Measurements from ENCODE around the gene KATNB1. TPM values are rescaled to one million over a fixed set of nuclear protein-coding genes. Genes with fewer than 3 reads are reported as not detected.

KATNB1 gene
- total RNA-seq, 2 experiments from 2014 or later, result 37.4 to 43.5 TPM

GRCh38 chr16:57759131-57759530, 23.6 kb downstream of the KATNB1 start:
- TF ChIP-seq EZH2phosphoT487 (IDR thresholded peaks at IDR 0.05; ENCODE audit: borderline replicate concordance, low read depth, low read length), result no peak
- TF ChIP-seq CTCF (conservative IDR thresholded peaks at IDR 0.05; ENCODE audit: low read length), result no peak
- Histone ChIP-seq H3K36me3 (ENCODE audit: insufficient read depth, low read length) (peaks cover 8% of the 10 kb centered on the region; the same call in 1 of the 2 replicates), H3K4me3 (ENCODE audit: low read depth, low read length, poor library complexity, severe bottlenecking) (no peak overlapping the region), H4K20me1 (ENCODE audit: insufficient read depth, low read length) (no peaks in the 10 kb centered on the region), H3K9me3 (ENCODE audit: low read length) (no peaks in the 10 kb centered on the region), H2AFZ (ENCODE audit: low read length) (no peak overlapping the region), H3K4me1 (ENCODE audit: insufficient read depth, low read length, poor library complexity, severe bottlenecking) (no peaks in the 10 kb centered on the region), H3K4me2 (ENCODE audit: low read length) (no peak overlapping the region), H3K79me2 (ENCODE audit: insufficient read depth, low read depth, low read length) (no peaks in the 10 kb centered on the region), H3K27ac (ENCODE audit: low read depth, low read length, poor library complexity, severe bottlenecking) (no peak overlapping the region), H3K9me2 (ENCODE audit: insufficient read depth, low read length) (no peaks in the 10 kb centered on the region)
- POLR2A ChIA-PET, result no interaction called here
- DNase-seq (ENCODE audit: low spot score), result no peak
- CTCF ChIA-PET (ENCODE audit: unreplicated experiment), result no interaction called here
- intact Hi-C loops (cut with micrococcal nuclease; ENCODE audit: unreplicated experiment), result loop anchor here (5.0 kb wide), 1 partner anchor 243 kb away; the partner anchor contains the start of genes USB1 and ZNF319
- no TSS peak for BruUV-seq (replicated peaks)

GRCh38 chr16:57759541-57760356, 24.2 kb downstream of the KATNB1 start:
- no peak overlapping the region for H3K4me3 ChIP-seq (ENCODE audit: low read depth, low read length, poor library complexity, severe bottlenecking)
- H3K27ac ChIP-seq (ENCODE audit: low read depth, low read length, poor library complexity, severe bottlenecking), result no peak overlapping the region
- BruUV-seq (replicated peaks), result no TSS peak
- H3K4me1 ChIP-seq (ENCODE audit: insufficient read depth, low read length, poor library complexity, severe bottlenecking), result no peaks in the 10 kb centered on the region
- no peaks in the 10 kb centered on the region for H3K9me2 ChIP-seq (ENCODE audit: insufficient read depth, low read length)
- no peak overlapping the region for H3K4me2 ChIP-seq (ENCODE audit: low read length)
- ChIA-PET POLR2A (interaction anchor here (0.6 kb wide), 1 partner anchor 15 kb away, joined by 4 read pairs; no protein-coding TSS in a partner anchor), CTCF (ENCODE audit: unreplicated experiment) (no interaction called here)
- intact Hi-C loops (cut with micrococcal nuclease; ENCODE audit: unreplicated experiment), result loop anchor here (5.0 kb wide), 1 partner anchor 243 kb away; the partner anchor contains the start of genes USB1 and ZNF319
- H2AFZ ChIP-seq (ENCODE audit: low read length), result no peak overlapping the region
- no peaks in the 10 kb centered on the region for H4K20me1 ChIP-seq (ENCODE audit: insufficient read depth, low read length)
- DNase-seq (ENCODE audit: low spot score), result no peak
- H3K36me3 ChIP-seq (ENCODE audit: insufficient read depth, low read length), result peaks cover 8% of the 10 kb centered on the region; the same call in 1 of the 2 replicates
- TF ChIP-seq CTCF (conservative IDR thresholded peaks at IDR 0.05; ENCODE audit: low read length) (no peak), EZH2phosphoT487 (IDR thresholded peaks at IDR 0.05; ENCODE audit: borderline replicate concordance, low read depth, low read length) (no peak)
- no peaks in the 10 kb centered on the region for H3K79me2 ChIP-seq (ENCODE audit: insufficient read depth, low read depth, low read length)
- no peaks in the 10 kb centered on the region for H3K9me3 ChIP-seq (ENCODE audit: low read length)

All from OCI-LY7 (cell line).